Endothelial cell of umbilical vein (primary cell): ENCODE results near the gene RNF157. TPM values are rescaled to one million over a fixed set of nuclear protein-coding genes. Genes with fewer than 3 reads are reported as not detected.

ENCODE experiments used
- BruUV-seq: library from RNA; stranded (reverse); fragments of 400-500 nt; replicated peaks from 2 replicates; lab custom pipeline; 2021; lab: Mats Ljungman, UMichigan
- CTCF ChIA-PET: fragments of 300-600, 350-600 bp; sonication (Branson Sonifier 250); formaldehyde crosslinking; loops from one replicate; lab custom pipeline; 2021; ENCODE audit warnings: antibody characterized with exemption, inconsistent platforms; lab: Charles Lee
- POLR2A ChIA-PET: fragments of 300-600, 350-600 bp; sonication (Branson Sonifier 250); formaldehyde crosslinking; loops from one replicate; lab custom pipeline; 2021; ENCODE audit warnings: antibody characterized with exemption, inconsistent platforms; lab: Charles Lee
- DNase-seq: peaks from one replicate; pipeline ENCODE4 v3.0.0-alpha.2; 2011; ENCODE audit warnings: low read depth, low spot score
- FAIRE-seq: peaks from 2 replicates; lab custom pipeline; 2011; peaks lifted over from hg19 to GRCh38; lab: Jason Lieb, UNC
- H2AFZ ChIP-seq: 2 replicates; pipeline ENCODE4 v1.6.0; 2012; ENCODE audit warnings: low read depth, low read length, control low read depth, inconsistent platforms
- H3K27ac ChIP-seq: 2 replicates; pipeline ENCODE4 v1.5.1; 2011; ENCODE audit warnings: low read depth, mild to moderate bottlenecking, control low read depth, low read length, moderate library complexity; ENCODE audit not compliant: insufficient read depth
- H3K27me3 ChIP-seq, 2 experiments: 2 replicates each; pipeline versions ENCODE4 v1.6.0 to v1.6.1; 2011; ENCODE audit warnings: low read length in 2 of 2, mixed read lengths in 1 of 2; ENCODE audit not compliant: control insufficient read depth in 2 of 2, insufficient read depth in 2 of 2
- H3K36me3 ChIP-seq, 2 experiments: 2 replicates in 1 of 2; 3 replicates in 1 of 2; pipeline ENCODE4 v1.5.1; 2011; ENCODE audit warnings: low read length in 2 of 2, mild to moderate bottlenecking in 1 of 2, moderate library complexity in 1 of 2; ENCODE audit not compliant: control insufficient read depth in 2 of 2, insufficient read depth in 2 of 2; ENCODE audit errors: extremely low read depth in 1 of 2
- H3K4me1 ChIP-seq: 3 replicates; pipeline ENCODE4 v1.5.1; 2011; ENCODE audit warnings: mild to moderate bottlenecking, low read length; ENCODE audit not compliant: control insufficient read depth, insufficient read depth; ENCODE audit errors: extremely low read depth
- H3K4me2 ChIP-seq: 2 replicates; pipeline ENCODE4 v1.6.1; 2011; ENCODE audit warnings: low read length, control low read depth, mixed read lengths; ENCODE audit not compliant: insufficient read depth
- H3K4me3 ChIP-seq, 3 experiments: fragments of 200-600 bp in 1 of 3; sonication (generic), shearing (Covaris generic) in 1 of 3; replicated peaks in 1 of 3; 2 replicates each; pipeline ENCODE4 v1.5.1; 2011 to 2016; ENCODE audit warnings: control low read depth in 3 of 3, low read length in 3 of 3, mild to moderate bottlenecking in 2 of 3, inconsistent platforms in 1 of 3, low read depth in 1 of 3, moderate library complexity in 1 of 3; ENCODE audit not compliant: insufficient read depth in 1 of 3
- H3K79me2 ChIP-seq: 2 replicates; pipeline ENCODE4 v1.6.0; 2012; ENCODE audit warnings: low read length, inconsistent platforms; ENCODE audit not compliant: control insufficient read depth, insufficient read depth
- H3K9ac ChIP-seq: replicated peaks from 2 replicates; pipeline ENCODE3; 2011; ENCODE audit warnings: low read length, control low read depth; ENCODE audit not compliant: insufficient read depth; ENCODE audit errors: extremely low read depth
- H3K9me1 ChIP-seq: replicated peaks from 3 replicates; pipeline ENCODE4 v1.6.0; 2011; ENCODE audit warnings: mild to moderate bottlenecking, low read length; ENCODE audit not compliant: control insufficient read depth, insufficient read depth; ENCODE audit errors: extremely low read depth
- H3K9me3 ChIP-seq: replicated peaks from 2 replicates; pipeline ENCODE4 v1.5.1; 2012; ENCODE audit warnings: low read length, inconsistent platforms; ENCODE audit not compliant: control insufficient read depth, insufficient read depth
- H4K20me1 ChIP-seq: replicated peaks from 2 replicates; pipeline ENCODE3; 2011; ENCODE audit warnings: mild to moderate bottlenecking, low read length; ENCODE audit not compliant: control insufficient read depth, insufficient read depth; ENCODE audit errors: extremely low read depth
- CTCF ChIP-seq, 2 donors: IDR thresholded peaks; 1 replicate in 1 of 2; 2 replicates in 1 of 2; pipeline ENCODE4 v1.5.1; 2011; ENCODE audit warnings: low read length in 2 of 2, mild to moderate bottlenecking in 2 of 2, moderate library complexity in 2 of 2, control low read depth in 1 of 2, inconsistent platforms in 1 of 2, low read depth in 1 of 2; ENCODE audit not compliant: insufficient read depth in 1 of 2; ENCODE audit errors: extremely low read depth in 1 of 2
- EZH2 ChIP-seq: IDR thresholded peaks from 2 replicates; pipeline ENCODE4 v1.6.1; 2012; ENCODE audit warnings: borderline replicate concordance, low read depth, mild to moderate bottlenecking, moderate library complexity, low read length, inconsistent platforms; ENCODE audit not compliant: severe bottlenecking
- FOS ChIP-seq: IDR thresholded peaks from 2 replicates; pipeline ENCODE4 v1.6.1; 2011; ENCODE audit warnings: mild to moderate bottlenecking, low read length, moderate library complexity, borderline replicate concordance; ENCODE audit not compliant: insufficient read depth
- GATA2 ChIP-seq: IDR thresholded peaks from 2 replicates; pipeline ENCODE4 v1.7.0; 2011; ENCODE audit warnings: low read depth, mild to moderate bottlenecking, moderate library complexity, mixed read lengths, low read length; ENCODE audit not compliant: insufficient read length, insufficient read depth
- JUN ChIP-seq: IDR thresholded peaks from 2 replicates; pipeline ENCODE4 v1.6.1; 2011; ENCODE audit warnings: borderline replicate concordance, low read depth; ENCODE audit not compliant: insufficient read length, insufficient read depth
- MAX ChIP-seq: IDR thresholded peaks from 2 replicates; pipeline ENCODE4 v1.6.1; 2011; ENCODE audit not compliant: insufficient read depth, insufficient read length
- MYC ChIP-seq: IDR thresholded peaks from one replicate; pipeline ENCODE4 v1.6.1; 2011; ENCODE audit warnings: mild to moderate bottlenecking, low read depth, low read length
- POLR2A ChIP-seq: IDR thresholded peaks from 2 replicates; pipeline ENCODE4 v1.6.1; 2012; ENCODE audit warnings: low read depth, mild to moderate bottlenecking, control low read depth, low read length
- POLR2AphosphoS5 ChIP-seq: IDR thresholded peaks from 2 replicates; pipeline ENCODE4 v1.6.1; 2012; ENCODE audit warnings: low read depth, mild to moderate bottlenecking, control low read depth, low read length, moderate library complexity; ENCODE audit not compliant: insufficient read depth
- dilution Hi-C: fragments of 300-500 bp; cut with MboI; formaldehyde crosslinking; loops from one replicate; pipeline ENCODE4 v1.15.0; 2019; ENCODE audit warnings: low sequenced_read_pairs; ENCODE audit not compliant: extremely low pct_ligation_motif_present
- intact Hi-C: fragments of 100-400 bp; cut with micrococcal nuclease; formaldehyde crosslinking; loops from one replicate; pipeline ENCODE4 v1.10.0; 2022
- polyA plus RNA-seq, 4 experiments: library from polyadenylated mRNA; depleted of rRNA in 3 of 4; stranded (reverse) in 3 of 4; unstranded in 1 of 4; fragments of >200 nt; gene quantifications; 2 replicates each; pipeline versions ENCODE4 v1.2.1 to v1.2.3, GENCODE V29; 2011 to 2012; ENCODE audit warnings: missing spikeins in 1 of 4
- total RNA-seq: library from RNA; stranded (reverse); gene quantifications from 2 replicates; pipeline ENCODE4 v1.2.3, GENCODE V29; 2021

Gene RNF157
- total and polyA plus RNA-seq, 2 donors (not counting 3 experiments of a cell fraction or from before 2014, with no cell fraction given), result 0.07 to 0.86 TPM

- FAIRE-seq (no peak), DNase-seq (no peak)
- no peak overlapping the region for H3K4me3 ChIP-seq
- H4K20me1 ChIP-seq, result no peaks in the 10 kb centered on the region
- H3K9me1 ChIP-seq, result no peaks in the 10 kb centered on the region
- POLR2A ChIA-PET, result no interaction called here
- TF ChIP-seq EZH2 (no peak), MYC (no peak), MAX (no peak), GATA2 (no peak), FOS (no peak), POLR2AphosphoS5 (no peak), POLR2A (no peak), CTCF (IDR thresholded peaks at IDR 0.05; ENCODE audit: extremely low read depth in 1 of 2, insufficient read depth in 1 of 2, low read depth in 1 of 2, low read length in 2 of 2) (no peak), JUN (no peak)
- peaks cover 0 to 7% of the 10 kb centered on the region in 2 experiments for H3K36me3 ChIP-seq
- no peak overlapping the region for H3K27ac ChIP-seq
- no peaks in the 10 kb centered on the region for H3K9me3 ChIP-seq
- intact Hi-C loops (loop anchor here (5.0 kb wide), 1 partner anchor 93 kb away; no protein-coding TSS in a partner anchor), dilution Hi-C loops (no loop called here)
- H3K9ac ChIP-seq, result no peak overlapping the region
- no peak overlapping the region for H3K4me2 ChIP-seq
- H3K79me2 ChIP-seq, result peaks cover 11% of the 10 kb centered on the region
- CTCF ChIA-PET, result interaction anchor here (4.2 kb wide), 1 partner anchor 175 kb away, joined by 24 read pairs; no protein-coding TSS in a partner anchor
- H2AFZ ChIP-seq, result no peak overlapping the region
- peaks cover 8% of the 10 kb centered on the region for H3K4me1 ChIP-seq
- H3K27me3 ChIP-seq, result no peaks in the 10 kb centered on the region
- BruUV-seq, result no TSS peak
These were observed 135.4 kb downstream of the RNF157 start for GRCh38 chr17:76104896-76105231.
